ENCODE results near the gene DAPK2. TPM values are rescaled to one million over a fixed set of nuclear protein-coding genes. Genes with fewer than 3 reads are reported as not detected.

The DAPK2 gene

DNA sequence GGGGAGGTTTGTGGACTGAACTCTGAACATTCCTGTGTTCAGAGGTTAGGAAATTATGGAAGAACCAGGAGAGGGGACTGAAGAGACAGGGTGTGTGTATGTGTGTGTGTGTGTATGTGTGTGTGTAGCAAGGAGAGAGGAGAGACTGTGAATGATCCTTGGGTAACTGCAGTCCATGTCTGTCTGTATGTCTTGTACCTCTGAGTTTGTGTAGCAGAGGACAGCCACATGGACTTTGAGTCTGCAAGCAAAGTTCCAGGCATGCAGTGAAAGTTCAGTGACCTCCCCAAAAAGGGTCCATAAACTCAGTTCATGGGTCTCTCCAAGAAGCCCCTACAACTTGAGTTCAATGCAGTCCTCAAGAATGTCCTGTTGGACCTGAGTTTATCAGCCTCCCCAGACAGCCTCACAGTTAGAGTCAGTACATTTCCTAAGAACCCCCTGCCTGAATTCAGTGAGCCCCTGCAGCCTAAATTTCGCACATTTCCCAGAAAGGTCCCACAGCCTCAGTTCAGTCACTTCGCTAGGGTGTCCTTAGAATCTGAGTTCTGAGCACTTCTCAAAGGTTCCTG, 184.3 kb downstream of the DAPK2 start:
- Histone ChIP-seq H3K4me1 (ENCODE audit: control insufficient read depth, insufficient read depth, low read length) (peaks cover 10% of the 10 kb centered on the region), H3K36me3 (ENCODE audit: insufficient read depth, low read length) (no peaks in the 10 kb centered on the region), H3K9ac (ENCODE audit: low read depth, low read length) (no peak overlapping the region), H3K9me3 (replicated peaks; ENCODE audit: low read length) (no peaks in the 10 kb centered on the region), H3K27me3 (ENCODE audit: control insufficient read depth, insufficient read depth, low read length) (peaks cover 13% of the 10 kb centered on the region), H3K4me2 (ENCODE audit: low read length) (no peak overlapping the region), H3K4me3 (ENCODE audit: low read length) (no peak overlapping the region)

DNA sequence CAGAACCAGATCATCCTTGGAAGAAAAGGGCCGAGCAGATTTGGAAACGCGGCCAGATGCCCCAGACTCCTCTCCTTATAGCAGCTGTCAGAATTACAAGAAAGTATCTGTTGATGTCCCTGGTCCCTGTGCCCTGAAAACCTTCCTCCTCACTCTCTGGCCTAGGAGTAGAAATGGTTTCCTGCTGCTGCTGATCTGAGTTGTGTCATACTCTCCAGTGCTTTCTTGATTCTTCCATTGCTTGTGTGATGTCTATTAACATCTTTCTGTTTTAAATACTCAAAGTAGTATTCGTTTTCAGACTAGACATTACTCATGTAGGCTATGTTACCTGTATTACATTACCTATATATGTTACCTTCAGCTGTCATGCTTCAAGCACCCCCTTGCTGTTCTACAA, 185.7 kb downstream of the DAPK2 start:
- H3K9ac ChIP-seq (ENCODE audit: low read depth, low read length) = no peak overlapping the region
- peaks cover 13% of the 10 kb centered on the region for H3K27me3 ChIP-seq (ENCODE audit: control insufficient read depth, insufficient read depth, low read length)
- no peak overlapping the region for H3K4me3 ChIP-seq (ENCODE audit: low read length)
- no peak overlapping the region for H3K4me2 ChIP-seq (ENCODE audit: low read length)
- H3K4me1 ChIP-seq (ENCODE audit: control insufficient read depth, insufficient read depth, low read length) = peaks cover 15% of the 10 kb centered on the region
- H3K36me3 ChIP-seq (ENCODE audit: insufficient read depth, low read length) = no peaks in the 10 kb centered on the region
- no peaks in the 10 kb centered on the region for H3K9me3 ChIP-seq (replicated peaks; ENCODE audit: low read length)

DNA sequence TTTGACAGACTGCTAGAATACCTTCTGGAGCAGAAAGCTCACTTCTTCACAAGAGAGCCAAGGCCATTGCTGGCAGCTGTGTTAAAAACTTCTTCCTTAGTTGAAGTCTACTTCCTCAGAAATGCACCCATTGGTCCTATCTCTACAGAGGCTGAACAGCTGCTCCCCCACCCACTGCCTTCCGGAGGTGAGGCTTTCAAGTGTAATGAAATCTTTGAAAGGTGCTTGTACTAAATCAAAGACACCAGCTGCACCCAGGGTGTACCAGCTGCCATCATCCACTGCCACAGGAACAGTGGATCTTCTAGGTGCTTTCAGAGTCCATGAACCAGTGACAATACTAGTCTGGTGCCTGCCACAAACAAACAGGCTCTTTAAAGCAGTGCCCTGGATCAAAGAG, 186.1 kb downstream of the DAPK2 start:
- Histone ChIP-seq H3K36me3 (ENCODE audit: insufficient read depth, low read length) (no peaks in the 10 kb centered on the region), H3K27me3 (ENCODE audit: control insufficient read depth, insufficient read depth, low read length) (peaks cover 13% of the 10 kb centered on the region), H3K4me2 (ENCODE audit: low read length) (no peak overlapping the region), H3K9ac (ENCODE audit: low read depth, low read length) (no peak overlapping the region), H3K9me3 (replicated peaks; ENCODE audit: low read length) (no peaks in the 10 kb centered on the region), H3K4me3 (ENCODE audit: low read length) (no peak overlapping the region), H3K4me1 (ENCODE audit: control insufficient read depth, insufficient read depth, low read length) (peaks cover 15% of the 10 kb centered on the region)

DNA sequence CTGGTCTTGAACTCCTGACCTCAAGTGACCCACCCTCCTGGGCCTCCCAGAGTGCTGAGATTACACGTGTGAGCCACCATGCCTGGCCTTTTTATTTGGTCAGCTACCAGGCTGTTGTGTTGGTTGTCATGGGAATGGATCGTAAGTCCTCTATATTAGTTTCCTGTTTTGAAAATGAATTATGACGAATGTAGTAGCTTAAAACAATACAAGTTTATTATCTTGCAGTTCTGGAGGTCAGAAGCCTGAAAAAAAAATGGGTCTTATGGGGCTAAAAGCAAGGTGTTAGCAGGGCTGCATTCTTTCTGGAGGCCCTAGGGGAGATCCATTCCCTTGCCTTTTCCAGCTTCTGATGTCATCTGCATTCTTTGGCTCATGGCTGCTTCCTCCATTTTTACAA, 187.4 kb downstream of the DAPK2 start:
- Histone ChIP-seq H3K9ac (ENCODE audit: low read depth, low read length) (no peak overlapping the region), H3K4me1 (ENCODE audit: control insufficient read depth, insufficient read depth, low read length) (peaks cover 15% of the 10 kb centered on the region)

DNA sequence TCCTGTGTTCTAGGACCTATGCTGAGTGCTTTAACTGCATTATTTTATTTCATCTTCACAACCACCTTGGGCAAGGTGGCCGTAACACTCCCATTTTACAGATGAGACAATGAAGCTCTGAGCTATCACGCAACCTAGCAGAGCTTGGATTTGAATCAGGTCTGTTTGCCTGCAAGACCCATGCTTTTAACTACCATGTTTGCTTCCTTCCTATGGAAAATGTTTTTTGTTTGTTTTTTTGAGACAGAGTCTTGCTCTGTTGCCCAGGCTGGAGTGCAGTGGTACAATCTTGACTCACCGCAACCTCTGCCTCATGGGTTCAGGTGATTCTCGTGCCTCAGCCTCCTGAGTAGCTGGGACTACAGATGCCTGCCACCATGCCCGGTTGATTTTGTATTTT, 187.8 kb downstream of the DAPK2 start:
- H3K9ac ChIP-seq (ENCODE audit: low read depth, low read length) = no peak overlapping the region
- H3K27me3 ChIP-seq (ENCODE audit: control insufficient read depth, insufficient read depth, low read length) = peaks cover 13% of the 10 kb centered on the region
- H3K4me1 ChIP-seq (ENCODE audit: control insufficient read depth, insufficient read depth, low read length) = peaks cover 15% of the 10 kb centered on the region
- H3K36me3 ChIP-seq (ENCODE audit: insufficient read depth, low read length) = no peaks in the 10 kb centered on the region
- no peaks in the 10 kb centered on the region for H3K9me3 ChIP-seq (replicated peaks; ENCODE audit: low read length)
- H3K4me2 ChIP-seq (ENCODE audit: low read length) = no peak overlapping the region
- no peak overlapping the region for H3K4me3 ChIP-seq (ENCODE audit: low read length)

More for the DNA sequence above, 187.4 kb downstream of the DAPK2 start:
- H3K36me3 ChIP-seq (ENCODE audit: insufficient read depth, low read length) = no peaks in the 10 kb centered on the region
- H3K4me2 ChIP-seq (ENCODE audit: low read length) = no peak overlapping the region
- H3K9me3 ChIP-seq (replicated peaks; ENCODE audit: low read length) = no peaks in the 10 kb centered on the region
- no peak overlapping the region for H3K4me3 ChIP-seq (ENCODE audit: low read length)
- H3K27me3 ChIP-seq (ENCODE audit: control insufficient read depth, insufficient read depth, low read length) = peaks cover 13% of the 10 kb centered on the region

DNA sequence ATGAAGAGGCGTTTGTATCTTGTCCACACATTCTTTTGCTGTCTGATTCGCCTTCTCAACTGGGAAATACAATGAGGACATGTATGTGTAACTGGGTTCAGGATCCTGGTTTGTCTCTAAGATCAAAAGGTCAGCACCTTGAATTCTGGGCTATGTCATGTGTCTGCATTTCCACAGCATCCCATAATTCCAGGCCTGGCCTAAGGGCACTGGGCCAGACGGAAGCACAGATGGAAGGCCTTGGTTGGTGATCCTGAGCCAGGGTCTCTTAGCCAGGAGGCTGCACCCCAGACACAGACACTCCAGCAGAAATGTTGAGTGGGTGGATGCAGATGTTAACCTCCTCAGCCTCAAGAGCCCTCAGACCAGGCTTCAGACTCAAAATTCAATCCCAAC, 188.8 kb downstream of the DAPK2 start:
- Histone ChIP-seq H3K9me3 (replicated peaks; ENCODE audit: low read length) (no peaks in the 10 kb centered on the region), H3K4me1 (ENCODE audit: control insufficient read depth, insufficient read depth, low read length) (peaks cover 15% of the 10 kb centered on the region), H3K36me3 (ENCODE audit: insufficient read depth, low read length) (no peaks in the 10 kb centered on the region), H3K4me3 (ENCODE audit: low read length) (no peak overlapping the region), H3K27me3 (ENCODE audit: control insufficient read depth, insufficient read depth, low read length) (peaks cover 4% of the 10 kb centered on the region), H3K4me2 (ENCODE audit: low read length) (no peak overlapping the region), H3K9ac (ENCODE audit: low read depth, low read length) (no peak overlapping the region)

Small RNA genes within 50 kb of the gene (small RNA-seq; reads per million reads assigned to genes)
- not detected for gene AC015914.2
- not detected for gene MIR422A

Data from skeletal muscle satellite cell (primary cell).